T follicular helper cell (primary cell): ENCODE measurements around the gene PEX12.
"Not testable (repeated sequence)": the region's sequence is repeated elsewhere in the genome, so short reads cannot be mapped to it uniquely, and the experiment has no call there.

Source experiments
- DNase-seq: peaks from one replicate; pipeline ENCODE4 v3.0.0-alpha.2; 2020; ENCODE audit warnings: low read depth
- total RNA-seq, 2 experiments: gene quantifications; one replicate each; lab custom pipeline; 2026; lab: John Stamatoyannopoulos, UW

Gene PEX12
- total RNA-seq = 11.5 to 18.6 reads per million in 2 experiments

- peak; percentile 81 for DNase-seq
Measured at GRCh38 chr17:35578197-35578928, at the start of gene PEX12. Gene PEX12, minus strand, starts transcription at chr17:35578571. Its CDS starts 550 bp downstream, at chr17:35578021.

- DNase-seq = no peak
Measured at GRCh38 chr17:35627417-35627816, 49.0 kb upstream of the PEX12 start.

- no peak for DNase-seq
Measured at GRCh38 chr17:35621768-35622167, 43.4 kb upstream of the PEX12 start.

- no peak for DNase-seq
Measured at GRCh38 chr17:35618628-35619027, 40.3 kb upstream of the PEX12 start.

GRCh38 chr17:35617505-35617904 is 39.1 kb upstream of the PEX12 start:
- no peak for DNase-seq

- DNase-seq = no peak
Measured at GRCh38 chr17:35616536-35616935, 38.2 kb upstream of the PEX12 start.

- DNase-seq = no peak
Measured at GRCh38 chr17:35614810-35615209, 36.4 kb upstream of the PEX12 start.

GRCh38 chr17:35612924-35613521 is 34.7 kb upstream of the PEX12 start:
- peak; percentile 2 for DNase-seq

GRCh38 chr17:35610746-35611145 is 32.4 kb upstream of the PEX12 start:
- DNase-seq = not testable (repeated sequence)

- DNase-seq = no peak
Measured at GRCh38 chr17:35609831-35610230, 31.5 kb upstream of the PEX12 start.

- DNase-seq = no peak
Measured at GRCh38 chr17:35607239-35607847, 29.0 kb upstream of the PEX12 start.

GRCh38 chr17:35605678-35606077 is 27.3 kb upstream of the PEX12 start:
- no peak for DNase-seq

- no peak for DNase-seq
Measured at GRCh38 chr17:35603674-35604073, 25.3 kb upstream of the PEX12 start.

GRCh38 chr17:35597604-35598003 is 19.2 kb upstream of the PEX12 start:
- no peak for DNase-seq

GRCh38 chr17:35596530-35597233 is 18.3 kb upstream of the PEX12 start:
- no peak for DNase-seq

- no peak for DNase-seq
Measured at GRCh38 chr17:35596072-35596471, 17.7 kb upstream of the PEX12 start.

GRCh38 chr17:35588196-35588920 is 10.0 kb upstream of the PEX12 start:
- no peak for DNase-seq

- peak; percentile 93 for DNase-seq
Measured at GRCh38 chr17:35587074-35587961, 8.9 kb upstream of the PEX12 start, which contains the start of gene AP2B1. Gene AP2B1, plus strand, starts transcription at chr17:35587322. Its CDS starts 6,709 bp downstream, at chr17:35594031.

- no peak for DNase-seq
Measured at GRCh38 chr17:35586569-35587073, 8.2 kb upstream of the PEX12 start.

- DNase-seq = no peak
Measured at GRCh38 chr17:35584061-35584460, 5.7 kb upstream of the PEX12 start.
